AML-193 (cell line): ENCODE measurements around the gene THAP11.
"Not testable (repeated sequence)": the region's sequence is repeated elsewhere in the genome, so short reads cannot be mapped to it uniquely, and the experiment has no call there.

Experiments used
- DNase-seq, 2 experiments: peaks; one replicate each; lab custom pipeline; 2025; lab: John Stamatoyannopoulos, UW

Gene THAP11

DNA sequence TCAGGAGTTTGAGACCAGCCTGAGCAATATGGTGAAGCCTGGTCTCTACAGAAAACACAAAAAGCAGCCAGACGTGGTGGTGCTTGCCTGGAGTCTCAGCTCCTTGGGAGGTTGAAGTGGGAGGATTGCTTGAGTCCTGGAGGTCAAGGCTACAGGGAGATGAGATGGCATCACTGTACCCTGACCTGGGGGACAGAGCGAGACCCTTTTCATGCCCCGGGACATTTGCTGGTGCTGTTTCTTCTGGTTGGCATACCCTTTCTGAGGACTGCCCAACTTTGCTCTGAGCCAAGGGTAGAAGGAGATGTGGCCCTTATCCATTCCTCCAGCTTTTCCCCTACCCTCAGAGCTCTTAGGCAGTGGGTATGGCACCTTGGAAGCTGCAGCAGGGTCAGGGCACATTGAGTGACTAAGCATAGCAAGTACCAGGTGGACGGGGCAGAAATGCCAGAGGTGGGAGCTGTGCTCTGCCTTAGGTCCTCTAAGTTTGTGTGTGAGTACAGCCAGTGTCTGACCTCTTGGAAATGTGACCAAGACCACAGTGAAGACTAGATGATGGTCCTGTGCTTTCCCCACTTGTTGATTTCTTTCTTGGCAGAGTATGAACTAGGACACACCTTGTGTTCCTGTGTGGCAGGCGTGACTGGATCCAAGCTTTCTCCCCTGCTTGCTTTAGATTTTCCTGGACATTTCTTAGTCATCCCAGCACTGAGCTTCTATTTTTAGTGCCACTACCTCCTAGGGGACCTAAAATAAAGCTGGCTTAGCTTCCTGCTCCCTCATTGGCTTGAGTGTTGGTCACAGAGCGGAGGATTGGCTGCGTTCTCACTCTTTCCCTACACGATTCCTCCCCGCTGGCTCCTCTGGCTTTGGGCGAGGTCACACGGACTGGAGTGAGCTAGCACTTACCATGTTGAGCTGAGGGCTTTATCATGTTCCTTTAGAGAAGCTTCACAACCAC, 20.8 kb downstream of the THAP11 start:
- no peak for DNase-seq

DNA sequence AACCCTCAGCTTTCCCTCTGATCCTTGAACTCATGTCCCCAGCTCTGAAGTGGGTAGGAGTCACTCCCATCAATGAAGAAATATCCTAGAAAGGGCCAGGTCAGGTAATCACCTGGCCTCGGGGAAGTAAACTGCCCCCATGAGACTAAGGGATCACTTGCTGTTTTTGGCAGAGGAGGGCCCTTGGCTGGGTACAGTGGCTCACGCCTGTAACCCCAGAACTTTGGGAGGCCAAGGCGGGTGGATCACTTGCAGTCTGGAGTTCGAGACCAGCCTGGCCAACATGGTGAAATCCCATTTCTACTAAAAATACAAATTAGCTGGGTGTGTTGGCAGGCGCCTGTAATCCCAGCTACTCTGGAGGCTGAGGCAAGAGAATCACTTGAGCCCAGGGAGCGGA, 21.9 kb downstream of the THAP11 start:
- not testable (repeated sequence) for DNase-seq

DNA sequence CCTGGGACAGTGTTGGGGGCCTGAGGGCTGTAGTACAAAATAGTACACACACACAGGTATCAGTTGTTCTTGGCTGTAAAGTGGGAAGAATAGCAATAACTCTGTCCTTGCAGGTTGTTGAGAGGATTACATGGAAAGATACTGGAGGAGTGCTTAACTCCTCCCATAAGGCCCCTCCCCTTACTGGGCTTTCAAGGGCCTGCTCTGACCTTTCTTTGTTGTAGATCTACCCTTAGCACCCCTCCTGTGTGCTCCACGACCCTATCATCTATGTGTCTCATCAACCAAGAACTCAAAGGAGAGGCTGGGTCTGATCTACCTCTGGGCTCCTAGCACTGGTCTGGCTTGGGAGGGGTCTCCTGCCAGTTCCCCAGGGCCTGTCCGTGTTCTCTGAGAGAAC, 22.5 kb downstream of the THAP11 start:
- no peak for DNase-seq

DNA sequence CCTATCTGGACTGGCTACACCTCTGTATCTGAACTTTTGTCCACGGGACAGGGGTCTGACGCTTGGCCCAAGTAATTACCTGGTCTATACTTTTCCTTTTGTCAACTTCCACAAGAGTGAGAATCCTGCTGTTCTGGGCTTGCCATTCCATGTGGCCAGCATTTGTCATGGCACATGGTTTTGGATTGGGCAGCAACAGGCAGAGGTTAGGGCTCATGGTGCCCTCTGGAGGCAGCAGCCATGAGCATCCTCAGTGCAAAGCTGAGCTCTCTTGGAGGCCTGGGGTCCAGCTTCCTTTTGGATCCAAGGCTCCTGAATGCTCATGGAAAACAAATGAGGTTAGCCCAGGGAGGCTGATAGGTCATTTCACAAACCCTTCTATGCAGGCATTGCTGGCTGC, 23.2 kb downstream of the THAP11 start:
- peak; percentile 16 to 36 for DNase-seq

DNA sequence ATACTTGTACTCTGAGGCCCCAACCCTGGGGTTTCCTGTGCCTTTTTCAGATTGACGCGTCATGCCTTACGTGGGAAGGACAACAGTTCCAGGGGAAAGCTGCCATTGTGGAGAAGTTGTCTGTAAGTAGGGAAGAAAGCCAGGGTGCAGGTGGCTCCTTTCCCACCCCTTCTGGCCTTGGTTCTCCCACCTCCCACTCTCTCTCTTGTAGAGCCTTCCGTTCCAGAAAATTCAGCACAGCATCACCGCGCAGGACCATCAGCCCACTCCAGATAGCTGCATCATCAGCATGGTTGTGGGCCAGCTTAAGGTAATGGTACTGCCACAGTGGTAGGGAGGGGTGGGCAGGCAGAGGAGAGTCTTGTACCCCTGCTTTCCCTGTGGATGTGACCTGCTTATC, 26.2 kb downstream of the THAP11 start:
- DNase-seq = no peak

DNA sequence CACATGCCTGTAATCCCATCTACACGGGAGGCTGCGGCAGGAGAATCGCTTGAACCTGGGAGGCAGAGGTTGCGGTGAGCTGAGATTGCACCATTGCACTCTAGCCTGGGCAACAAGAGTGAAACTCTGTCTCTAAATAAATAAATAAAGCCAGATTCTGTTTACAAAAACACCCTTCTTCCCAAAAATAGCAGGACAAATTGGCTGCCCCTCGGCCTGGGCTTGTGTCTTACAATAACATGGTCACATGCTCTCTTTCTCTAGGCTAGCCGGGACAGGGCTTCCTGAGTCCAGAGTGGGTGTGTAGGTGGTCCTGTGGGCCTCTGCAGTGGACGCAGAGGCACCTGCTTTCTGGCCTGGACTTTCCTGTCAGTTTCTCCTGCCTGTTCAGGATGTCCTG, 27.5 kb downstream of the THAP11 start:
- no peak for DNase-seq

DNA sequence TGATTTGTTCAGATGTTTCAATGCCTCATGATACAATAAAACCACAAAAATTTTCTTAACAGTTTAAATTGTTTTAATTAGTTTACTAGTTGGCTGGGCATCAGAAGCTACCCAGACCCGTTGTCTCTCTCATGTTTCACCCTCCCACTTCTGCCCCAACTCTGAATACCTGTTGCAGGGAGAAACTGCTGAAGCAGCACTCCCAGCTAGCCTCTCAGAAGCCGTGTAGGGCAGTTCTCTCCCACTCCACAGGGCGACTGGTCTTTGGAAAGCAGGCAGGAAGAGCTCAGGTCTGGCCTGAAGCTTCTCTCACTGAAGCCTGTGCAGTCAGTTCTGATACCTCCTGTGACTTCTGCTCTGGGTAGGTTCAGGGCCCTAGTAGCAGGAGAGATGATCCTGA, 29.1 kb downstream of the THAP11 start:
- DNase-seq = no peak

DNA sequence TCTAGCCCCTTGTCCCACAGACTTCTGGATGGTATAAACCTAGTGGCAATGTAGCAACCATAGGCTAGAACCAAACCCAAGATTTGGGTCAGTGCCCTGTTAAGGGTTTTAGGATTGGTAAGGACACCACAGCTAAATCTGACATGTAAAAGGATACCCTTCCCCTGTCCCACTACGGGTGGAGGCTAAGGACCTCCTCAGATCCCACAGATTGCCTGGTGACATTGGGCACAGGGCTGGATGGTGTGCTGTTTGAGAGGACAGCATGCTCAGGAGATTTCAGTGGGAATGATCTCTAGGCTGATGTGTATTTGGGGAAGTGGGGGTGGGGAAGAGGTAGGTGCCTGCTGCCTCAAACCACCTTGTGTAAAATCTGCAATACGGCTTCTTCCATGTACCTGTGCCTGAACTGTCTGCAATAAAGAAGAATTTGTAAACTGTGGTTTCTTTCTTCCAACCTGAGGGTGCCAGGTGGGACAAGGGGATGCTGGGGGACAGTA, 30.1 kb downstream of the THAP11 start:
- DNase-seq = no peak

DNA sequence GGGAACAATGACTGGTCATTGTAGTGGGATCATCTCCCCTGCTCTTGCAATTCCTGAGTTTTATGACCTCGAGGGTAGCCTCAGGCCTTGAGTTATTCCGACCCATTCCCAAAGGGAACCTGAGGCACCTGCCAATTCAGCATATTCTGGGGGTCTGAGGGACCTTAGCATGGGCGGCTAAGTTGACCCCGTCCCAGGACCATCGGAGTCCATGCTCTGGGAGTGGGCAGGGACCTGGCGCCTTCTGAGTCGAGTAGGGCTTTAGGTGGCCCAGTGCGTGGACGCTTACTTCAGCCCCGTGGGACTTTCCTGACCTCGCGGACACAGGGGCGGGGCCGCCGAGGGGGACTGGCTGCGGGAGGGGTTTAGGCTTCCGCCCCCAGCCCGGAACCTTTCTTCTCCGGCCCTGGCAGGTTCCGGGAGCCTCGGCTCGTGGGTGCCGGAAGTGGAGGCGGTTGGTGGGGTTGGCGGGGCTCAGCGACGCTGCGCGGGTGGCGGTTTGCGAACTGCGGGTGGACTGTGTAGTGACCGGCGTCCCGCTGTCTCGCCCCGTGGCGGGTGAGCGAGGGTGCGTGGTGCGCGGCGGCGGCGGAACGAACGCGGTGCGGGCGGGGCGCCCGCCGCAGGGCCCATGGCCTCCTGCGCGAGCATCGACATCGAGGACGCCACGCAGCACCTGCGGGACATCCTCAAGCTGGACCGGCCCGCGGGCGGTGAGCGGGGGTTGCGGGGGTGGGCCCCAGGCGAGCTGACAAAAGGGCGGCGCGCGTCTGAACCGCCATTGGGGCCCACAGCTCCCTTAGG, 30.7 kb downstream of the THAP11 start, which contains the start of gene EDC4:
TSS of gene EDC4 (plus strand) at position 422 of the 804 bp plus-strand sequence. CDS start at position 632, 210 bp downstream.
- DNase-seq = peak; percentile 50 to 57

DNA sequence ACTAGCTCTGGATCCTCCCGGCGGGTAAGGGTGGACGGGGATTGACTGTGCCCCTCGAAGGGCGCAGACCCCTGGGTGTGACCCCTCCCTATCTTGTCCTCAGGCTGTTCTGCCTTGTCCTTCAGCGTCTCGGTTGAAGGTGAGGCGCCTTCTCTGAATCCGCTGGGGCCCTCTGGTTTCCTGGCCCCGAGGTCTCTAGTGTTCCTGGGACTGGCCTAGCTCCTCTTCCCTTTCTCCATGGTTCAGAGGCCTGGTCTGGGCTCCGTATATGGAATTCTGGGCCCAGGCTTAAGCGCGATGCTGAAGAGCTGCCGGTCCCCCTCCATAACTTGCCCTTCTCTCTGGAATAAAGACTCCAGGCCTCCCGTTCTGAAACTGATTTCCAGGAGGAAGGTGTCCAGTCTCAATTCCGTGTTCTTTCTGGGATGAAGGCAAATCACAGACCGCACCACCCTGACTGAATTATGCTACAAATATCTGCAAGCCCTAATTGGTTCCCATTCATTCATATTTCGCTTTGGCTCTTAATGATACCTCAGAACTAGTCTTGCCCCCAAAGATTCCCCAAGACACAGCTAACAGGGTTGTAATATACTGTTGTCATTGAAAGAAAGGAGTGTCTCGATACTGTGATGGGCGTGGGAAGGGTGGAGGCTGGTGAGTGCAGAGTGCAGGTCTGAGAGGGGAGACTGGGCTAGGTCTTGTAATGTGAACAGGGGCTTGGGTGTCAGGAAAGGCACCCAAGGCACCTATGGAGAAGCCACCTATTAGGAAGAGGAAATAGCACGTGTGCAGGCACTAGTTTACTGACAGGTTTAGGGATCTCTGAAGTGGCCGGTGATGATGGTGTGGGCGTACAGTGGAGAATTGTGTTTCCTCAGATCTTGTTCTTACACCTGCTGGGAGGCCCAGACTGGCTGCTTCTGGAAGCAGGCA, 31.6 kb downstream of the THAP11 start:
- DNase-seq = no peak

DNA sequence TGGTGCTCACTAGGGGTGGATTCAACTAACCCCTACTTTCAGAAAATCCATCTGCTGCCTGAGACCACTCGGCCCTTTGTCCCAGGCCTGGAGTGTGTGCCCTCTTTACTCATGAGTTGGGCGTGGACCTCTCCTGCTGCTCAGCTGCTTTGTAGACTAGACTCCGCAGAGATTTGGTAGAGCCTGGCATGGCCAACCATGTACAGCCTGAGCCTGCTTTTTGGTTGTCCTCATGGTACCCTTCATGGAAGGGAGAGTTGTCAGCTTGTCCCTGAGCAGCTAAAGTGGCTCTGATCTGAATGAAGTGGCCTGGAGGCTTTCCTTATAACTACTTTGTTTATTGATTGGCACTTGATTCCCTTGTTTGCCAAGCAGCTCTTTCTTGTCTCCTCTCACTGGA, 32.3 kb downstream of the THAP11 start:
- DNase-seq = no peak

DNA sequence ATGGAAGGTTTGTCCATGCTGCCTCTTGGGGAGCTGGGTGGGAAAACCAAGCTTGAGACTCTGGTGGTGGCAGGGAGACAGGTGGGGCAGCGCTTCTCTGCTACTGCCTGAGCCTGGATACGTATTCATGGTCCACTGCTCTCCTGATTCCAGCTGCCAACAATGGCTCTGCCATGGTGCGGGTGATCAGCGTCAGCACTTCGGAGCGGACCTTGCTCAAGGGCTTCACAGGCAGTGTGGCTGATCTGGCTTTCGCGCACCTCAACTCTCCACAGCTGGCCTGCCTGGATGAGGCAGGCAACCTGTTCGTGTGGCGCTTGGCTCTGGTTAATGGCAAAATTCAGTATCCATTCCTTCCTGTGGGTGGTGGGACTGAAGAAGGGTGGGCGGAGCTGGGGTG, 34.9 kb downstream of the THAP11 start:
- no peak for DNase-seq

DNA sequence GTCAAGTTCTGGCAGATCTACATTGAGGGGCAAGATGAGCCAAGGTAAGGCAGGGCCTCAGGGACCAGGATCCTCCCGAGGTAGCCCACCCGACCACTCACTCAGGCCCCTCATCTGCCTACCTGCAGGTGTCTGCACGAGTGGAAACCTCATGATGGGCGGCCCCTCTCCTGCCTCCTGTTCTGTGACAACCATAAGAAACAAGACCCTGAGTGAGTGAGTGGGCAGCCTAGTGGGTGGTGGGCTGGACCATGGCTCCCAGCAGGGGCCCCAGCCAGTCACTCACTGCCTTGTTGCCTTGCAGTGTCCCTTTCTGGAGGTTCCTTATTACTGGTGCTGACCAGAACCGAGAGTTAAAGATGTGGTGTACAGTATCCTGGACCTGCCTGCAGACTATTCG, 36.1 kb downstream of the THAP11 start:
- DNase-seq = no peak

DNA sequence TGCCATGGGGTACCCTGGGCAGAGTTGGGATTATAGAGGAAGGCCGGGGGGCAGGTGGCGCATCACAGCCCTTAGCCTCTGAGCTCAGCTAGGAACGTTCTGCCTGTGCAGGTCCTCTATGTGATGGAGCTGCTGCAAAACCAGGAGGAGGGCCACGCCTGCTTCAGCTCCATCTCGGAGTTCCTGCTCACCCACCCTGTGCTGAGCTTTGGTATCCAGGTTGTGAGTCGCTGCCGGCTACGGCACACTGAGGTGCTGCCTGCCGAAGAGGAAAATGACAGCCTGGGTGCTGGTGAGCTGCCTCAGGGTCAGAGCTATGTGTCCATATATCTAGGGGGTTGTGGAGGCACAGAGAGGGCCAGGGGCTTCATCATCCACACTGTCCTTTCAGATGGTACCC, 36.7 kb downstream of the THAP11 start:
- DNase-seq = no peak

DNA sequence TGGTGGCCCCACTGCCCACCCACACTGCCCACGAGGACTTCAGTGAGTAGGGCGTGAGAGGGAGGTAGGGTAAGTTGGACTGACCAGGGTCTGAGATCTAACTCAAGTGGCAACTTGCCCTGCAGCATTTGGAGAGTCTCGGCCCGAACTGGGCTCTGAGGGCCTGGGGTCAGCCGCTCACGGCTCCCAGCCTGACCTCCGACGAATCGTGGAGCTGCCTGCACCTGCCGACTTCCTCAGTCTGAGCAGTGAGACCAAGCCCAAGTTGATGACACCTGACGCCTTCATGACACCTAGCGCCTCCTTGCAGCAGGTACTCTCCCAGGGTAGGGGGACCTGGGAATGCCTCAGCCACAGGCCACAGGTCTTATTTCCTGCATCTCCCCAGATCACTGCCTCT, 37.3 kb downstream of the THAP11 start:
- no peak for DNase-seq

DNA sequence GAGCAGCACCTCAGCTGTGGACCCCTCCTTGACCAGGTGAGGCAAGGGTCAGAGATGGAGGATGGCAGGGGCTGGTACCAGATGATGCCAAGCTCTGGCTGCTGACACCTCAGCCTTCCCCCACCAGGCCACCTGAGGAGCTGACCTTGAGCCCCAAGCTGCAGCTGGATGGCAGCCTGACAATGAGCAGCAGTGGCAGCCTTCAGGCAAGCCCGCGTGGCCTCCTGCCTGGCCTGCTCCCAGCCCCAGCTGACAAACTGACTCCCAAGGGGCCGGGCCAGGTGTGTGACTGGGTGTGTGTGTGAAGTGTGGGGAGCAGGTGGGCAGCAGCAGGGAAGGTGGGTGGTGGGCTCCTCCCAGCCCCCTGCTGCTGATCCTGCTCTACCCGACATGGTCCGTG, 37.8 kb downstream of the THAP11 start:
- no peak for DNase-seq

DNA sequence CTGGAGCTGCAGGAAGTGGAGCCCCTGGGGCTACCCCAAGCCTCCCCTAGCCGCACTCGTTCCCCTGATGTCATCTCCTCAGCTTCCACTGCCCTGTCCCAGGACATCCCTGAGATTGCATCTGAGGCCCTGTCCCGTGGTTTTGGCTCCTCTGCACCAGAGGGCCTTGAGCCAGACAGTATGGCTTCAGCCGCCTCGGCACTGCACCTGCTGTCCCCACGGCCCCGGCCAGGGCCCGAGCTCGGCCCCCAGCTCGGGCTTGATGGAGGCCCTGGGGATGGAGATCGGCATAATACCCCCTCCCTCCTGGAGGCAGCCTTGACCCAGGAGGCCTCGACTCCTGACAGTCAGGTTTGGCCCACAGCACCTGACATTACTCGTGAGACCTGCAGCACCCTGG, 38.5 kb downstream of the THAP11 start:
- no peak for DNase-seq

DNA sequence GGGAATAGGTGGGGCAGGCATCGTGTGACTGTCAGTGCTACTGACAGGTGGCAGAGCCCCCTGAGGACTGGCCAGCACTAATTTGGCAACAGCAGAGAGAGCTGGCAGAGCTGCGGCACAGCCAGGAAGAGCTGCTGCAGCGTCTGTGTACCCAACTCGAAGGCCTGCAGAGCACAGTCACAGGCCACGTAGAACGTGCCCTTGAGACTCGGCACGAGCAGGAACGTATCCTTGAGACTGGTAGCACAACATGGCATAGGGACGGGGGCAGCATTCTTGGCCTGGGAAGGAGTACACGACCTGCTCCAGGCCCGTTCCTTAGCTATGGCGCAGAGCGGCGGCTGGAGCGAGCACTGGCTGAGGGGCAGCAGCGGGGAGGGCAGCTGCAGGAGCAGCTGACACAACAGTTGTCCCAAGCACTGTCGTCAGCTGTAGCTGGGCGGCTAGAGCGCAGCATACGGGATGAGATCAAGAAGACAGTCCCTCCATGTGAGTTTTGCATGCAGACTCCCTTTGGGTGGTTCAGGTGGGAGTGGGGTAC, 39.6 kb downstream of the THAP11 start:
- no peak for DNase-seq

DNA sequence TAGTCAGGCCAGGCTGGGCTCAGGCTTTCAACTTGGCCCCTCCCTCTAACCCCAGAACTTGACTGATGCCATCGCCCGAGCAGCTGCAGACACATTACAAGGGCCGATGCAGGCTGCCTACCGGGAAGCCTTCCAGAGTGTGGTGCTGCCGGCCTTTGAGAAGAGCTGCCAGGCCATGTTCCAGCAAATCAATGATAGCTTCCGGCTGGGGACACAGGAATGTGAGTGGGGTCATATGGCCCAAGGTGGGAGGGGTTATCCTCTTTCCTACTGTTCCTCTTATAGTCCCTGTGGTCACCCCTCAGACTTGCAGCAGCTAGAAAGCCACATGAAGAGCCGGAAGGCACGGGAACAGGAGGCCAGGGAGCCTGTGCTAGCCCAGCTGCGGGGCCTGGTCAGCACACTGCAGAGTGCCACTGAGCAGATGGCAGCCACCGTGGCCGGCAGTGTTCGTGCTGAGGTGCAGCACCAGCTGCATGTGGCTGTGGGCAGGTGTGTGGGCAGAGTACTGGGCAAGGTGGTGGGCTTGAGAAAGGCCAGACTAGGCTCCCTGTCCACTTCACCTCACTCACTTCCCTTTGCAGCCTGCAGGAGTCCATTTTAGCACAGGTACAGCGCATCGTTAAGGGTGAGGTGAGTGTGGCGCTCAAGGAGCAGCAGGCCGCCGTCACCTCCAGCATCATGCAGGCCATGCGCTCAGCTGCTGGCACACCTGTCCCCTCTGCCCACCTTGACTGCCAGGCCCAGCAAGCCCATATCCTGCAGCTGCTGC, 40.4 kb downstream of the THAP11 start:
- DNase-seq = no peak

DNA sequence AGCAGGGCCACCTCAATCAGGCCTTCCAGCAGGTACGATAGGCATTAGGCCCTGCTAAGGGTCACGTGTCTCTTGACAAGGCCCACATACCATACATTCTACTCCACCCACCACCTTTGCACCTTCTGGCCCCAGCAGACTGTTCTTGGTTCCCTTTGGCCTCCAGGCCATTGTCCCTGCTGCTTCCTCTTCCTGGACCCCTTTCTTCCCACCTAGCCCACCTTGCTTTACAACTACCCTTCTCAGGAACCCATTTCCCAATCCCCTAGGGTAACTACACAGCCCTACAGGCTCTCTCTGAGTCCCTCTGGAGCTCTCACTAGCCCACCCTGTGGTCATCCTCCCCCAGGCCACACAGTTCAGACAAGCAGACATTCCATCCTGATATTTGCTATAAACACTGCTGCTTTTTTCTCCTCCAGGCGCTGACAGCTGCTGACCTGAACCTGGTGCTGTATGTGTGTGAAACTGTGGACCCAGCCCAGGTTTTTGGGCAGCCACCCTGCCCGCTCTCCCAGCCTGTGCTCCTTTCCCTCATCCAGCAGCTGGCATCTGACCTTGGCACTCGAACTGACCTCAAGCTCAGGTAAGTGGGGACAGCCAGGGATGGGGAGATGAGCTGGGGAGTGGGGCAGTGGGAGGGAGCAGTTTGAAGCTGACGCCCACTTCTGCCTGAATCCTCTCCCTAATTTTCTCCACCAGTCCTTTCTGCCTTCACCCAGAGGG, 41.2 kb downstream of the THAP11 start:
- DNase-seq = peak in 1 of 2 experiments; percentile 41
